ENCODE data around the gene NPHP4. TPM values are rescaled to one million over a fixed set of nuclear protein-coding genes. Genes with fewer than 3 reads are reported as not detected.

Gene NPHP4
- total RNA-seq, 1 donor from 2014 or later: 8.8 TPM

DNA sequence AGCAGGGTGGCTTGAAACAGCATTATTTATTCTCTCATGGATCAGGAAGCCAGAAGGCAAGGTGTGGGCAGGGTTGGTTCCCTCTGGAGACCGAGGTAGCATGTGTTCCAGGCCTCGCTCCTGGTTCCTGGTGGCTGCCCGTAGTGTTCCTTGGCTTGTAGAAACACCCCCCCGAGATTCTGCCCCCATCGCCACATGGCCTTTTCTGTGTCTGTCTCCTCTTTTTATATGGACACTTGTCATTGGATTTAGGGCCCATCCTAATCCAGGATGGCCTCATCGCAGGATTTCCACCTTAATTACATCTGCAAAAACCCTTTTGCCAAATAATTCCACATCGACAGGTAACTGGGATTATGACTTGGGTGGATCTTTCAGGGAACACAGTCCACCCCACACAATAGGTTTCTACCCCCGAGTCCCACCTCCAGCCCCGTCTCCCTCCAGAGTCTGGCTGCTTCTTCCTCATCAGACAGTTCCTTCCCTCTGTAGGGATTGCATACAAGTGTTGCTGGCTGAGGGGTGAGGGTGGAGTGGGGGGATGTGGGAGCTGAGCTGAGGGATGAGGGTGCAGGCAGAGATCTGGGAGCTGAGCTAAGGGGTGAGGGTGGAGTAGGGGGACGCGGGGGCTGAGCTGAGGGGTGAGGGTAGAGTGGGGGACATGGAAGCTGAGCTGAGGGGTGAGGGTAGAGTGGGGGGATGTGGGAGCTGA is 12.3 kb upstream of the NPHP4 start:
- DNase-seq (ENCODE audit: low read depth): no peak
- TF ChIP-seq, protein P1, sequence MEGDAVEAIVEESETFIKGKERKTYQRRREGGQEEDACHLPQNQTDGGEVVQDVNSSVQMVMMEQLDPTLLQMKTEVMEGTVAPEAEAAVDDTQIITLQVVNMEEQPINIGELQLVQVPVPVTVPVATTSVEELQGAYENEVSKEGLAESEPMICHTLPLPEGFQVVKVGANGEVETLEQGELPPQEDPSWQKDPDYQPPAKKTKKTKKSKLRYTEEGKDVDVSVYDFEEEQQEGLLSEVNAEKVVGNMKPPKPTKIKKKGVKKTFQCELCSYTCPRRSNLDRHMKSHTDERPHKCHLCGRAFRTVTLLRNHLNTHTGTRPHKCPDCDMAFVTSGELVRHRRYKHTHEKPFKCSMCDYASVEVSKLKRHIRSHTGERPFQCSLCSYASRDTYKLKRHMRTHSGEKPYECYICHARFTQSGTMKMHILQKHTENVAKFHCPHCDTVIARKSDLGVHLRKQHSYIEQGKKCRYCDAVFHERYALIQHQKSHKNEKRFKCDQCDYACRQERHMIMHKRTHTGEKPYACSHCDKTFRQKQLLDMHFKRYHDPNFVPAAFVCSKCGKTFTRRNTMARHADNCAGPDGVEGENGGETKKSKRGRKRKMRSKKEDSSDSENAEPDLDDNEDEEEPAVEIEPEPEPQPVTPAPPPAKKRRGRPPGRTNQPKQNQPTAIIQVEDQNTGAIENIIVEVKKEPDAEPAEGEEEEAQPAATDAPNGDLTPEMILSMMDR (conservative IDR thresholded peaks at IDR 0.05; ENCODE audit: low read depth, low read length): no peak
- no peak overlapping the region for H3K4me3 ChIP-seq (ENCODE audit: low read depth, low read length)

DNA sequence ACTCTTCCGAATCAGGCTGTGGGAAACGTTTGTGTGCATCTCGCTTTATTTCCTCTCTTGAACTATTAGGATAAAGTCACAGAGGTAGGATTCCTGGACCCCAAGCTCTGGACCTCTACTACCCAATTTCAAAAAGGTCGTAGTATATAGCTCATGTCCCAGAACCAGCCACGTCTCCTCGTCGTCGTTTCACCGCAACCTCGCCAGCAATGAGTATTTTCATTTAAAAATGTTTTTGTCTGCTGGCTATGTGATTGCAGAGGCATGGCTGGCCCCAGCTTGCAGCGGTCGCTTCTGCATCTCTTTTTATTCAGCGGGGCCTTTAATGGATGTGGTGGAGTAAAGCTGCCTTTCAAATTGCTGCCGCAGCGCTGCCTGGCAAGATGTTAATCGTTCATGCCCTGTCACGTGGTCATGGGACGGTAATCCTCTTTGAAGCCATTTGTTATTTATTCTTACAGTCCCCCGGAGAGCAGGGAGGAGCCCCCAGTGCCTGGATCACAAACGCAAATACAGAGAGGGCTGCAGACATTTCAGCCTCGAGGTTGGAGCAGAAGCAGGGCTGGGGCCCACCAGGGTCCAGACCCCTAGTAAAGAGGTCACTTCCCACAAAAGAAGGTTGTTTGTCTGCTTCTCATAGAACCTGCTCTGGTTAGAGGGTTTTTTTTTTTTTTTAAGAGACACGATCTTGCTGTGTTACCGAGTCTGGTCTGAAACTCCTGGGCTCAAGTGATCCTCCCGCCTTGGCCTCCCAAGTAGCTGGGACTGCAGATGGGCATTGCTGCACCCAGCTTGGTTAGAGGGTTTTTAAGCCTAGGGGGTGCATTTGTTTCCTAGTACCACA is 11.6 kb upstream of the NPHP4 start:
- H3K4me3 ChIP-seq (ENCODE audit: low read depth, low read length): no peak overlapping the region
- no peak for DNase-seq (ENCODE audit: low read depth)
- TF ChIP-seq, protein P1 (conservative IDR thresholded peaks at IDR 0.05; ENCODE audit: low read depth, low read length): no peak

DNA sequence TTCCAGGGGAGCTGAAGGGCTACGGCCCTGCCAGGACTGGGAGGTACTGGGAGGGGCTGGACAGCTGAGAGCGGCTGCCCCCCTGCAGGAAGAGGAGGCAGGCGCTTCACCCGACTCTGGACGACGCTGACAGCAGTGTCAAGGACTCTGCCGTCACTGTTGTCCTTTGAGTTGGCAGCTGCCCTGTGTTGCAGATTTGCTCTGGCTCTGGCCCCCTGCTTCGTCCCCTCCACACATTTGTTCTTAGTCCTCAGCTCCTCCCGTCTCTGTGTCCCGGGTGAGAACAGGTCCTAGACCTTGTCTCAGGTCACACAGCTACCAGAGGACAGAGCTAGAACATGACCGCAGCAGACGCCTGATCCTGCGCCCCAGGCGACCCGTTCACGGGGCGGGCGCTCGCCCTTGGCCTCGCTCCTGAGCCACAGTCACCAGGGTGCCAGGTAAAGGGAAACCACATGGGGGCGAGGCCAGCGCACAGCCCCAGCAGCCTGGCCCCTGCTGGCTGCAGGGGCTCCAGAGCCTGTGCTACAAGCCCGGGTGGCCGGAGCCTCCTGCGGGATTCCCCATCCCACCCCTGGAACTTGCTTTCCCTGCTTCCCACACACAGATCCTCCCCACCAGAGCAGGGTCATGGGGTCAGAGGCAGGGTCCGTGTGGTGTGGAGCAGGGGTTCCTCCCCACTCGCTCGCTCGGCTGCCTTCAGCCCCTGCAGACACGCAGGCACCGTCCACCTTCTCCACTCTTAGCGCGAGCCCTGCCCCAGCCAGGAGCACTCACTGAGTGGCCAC is 10.7 kb upstream of the NPHP4 start:
- TF ChIP-seq, protein P1 (conservative IDR thresholded peaks at IDR 0.05; ENCODE audit: low read depth, low read length): no peak
- no peak for DNase-seq (ENCODE audit: low read depth)
- H3K4me3 ChIP-seq (ENCODE audit: low read depth, low read length): no peak overlapping the region

DNA sequence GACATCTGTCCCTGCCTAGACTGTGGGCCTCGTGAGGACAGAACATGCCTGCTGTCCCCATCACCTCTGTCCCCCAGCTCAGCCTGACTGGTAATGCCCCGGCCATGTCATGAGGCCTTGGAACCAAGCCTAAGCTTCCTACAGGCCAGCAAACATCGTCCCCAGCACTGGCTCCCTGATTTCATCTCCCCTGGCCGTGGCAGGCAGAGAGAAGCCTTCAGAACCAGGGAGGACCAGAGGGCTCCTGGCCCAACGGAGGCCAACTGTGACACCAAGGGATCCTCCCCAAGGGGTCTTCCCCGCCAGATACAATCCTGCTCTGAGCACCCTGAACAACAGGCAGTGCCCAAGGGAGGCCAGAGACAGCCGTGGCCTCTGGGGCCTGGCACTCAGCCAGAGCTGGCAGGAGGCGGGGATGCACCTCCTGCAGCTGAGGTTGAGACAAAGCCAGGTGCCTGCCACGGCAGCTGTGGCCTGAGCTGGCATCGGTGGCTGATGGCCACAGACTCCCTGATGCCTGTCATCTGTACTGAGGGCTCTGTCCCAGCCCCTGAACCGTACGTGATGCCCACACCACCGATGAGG is 9.9 kb upstream of the NPHP4 start:
- H3K4me3 ChIP-seq (ENCODE audit: low read depth, low read length): no peak overlapping the region
- no peak for DNase-seq (ENCODE audit: low read depth)
- TF ChIP-seq, protein P1 (conservative IDR thresholded peaks at IDR 0.05; ENCODE audit: low read depth, low read length): no peak

DNA sequence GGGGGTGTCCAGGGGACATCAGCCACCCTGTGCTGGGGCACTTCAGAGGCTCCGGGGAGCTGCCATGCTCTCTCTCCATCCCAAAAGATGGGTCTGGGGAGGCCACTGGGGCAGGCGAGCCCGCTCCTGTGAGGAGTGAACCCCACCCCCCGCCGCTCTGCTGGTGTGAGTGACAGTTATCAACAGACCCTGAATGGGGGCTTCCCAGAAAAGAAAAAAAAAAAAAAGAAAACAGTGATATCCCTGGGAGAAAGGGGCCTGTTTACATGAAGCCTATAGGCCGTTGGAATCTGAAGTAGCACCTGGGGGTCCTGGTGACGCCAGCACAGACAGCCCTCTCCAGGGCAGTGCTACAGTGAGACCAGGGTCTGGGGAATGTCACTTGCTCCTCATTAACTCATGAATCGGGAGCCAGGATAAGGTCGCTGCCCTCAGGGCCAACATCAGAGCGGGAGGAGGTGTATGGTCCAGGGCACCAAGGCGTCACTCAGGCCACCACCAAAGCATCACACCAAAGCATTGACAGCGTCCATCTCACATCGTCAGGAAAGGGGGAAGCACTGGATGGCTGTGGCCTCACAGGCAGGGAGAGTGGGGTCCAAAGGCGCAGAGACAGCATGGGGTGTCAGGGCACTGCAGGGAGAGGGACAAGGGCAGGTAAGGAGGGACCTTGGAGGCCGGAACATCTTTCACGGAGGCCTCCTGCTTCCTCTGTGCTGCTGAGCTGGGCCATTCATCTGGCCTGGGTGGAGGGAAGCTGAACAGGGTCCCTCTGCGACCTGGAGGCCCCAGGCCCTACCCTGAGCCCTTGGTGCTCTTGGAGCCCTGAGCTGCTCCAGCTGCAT is 8.4 kb upstream of the NPHP4 start:
- no peak for DNase-seq (ENCODE audit: low read depth)
- TF ChIP-seq, protein P1 (conservative IDR thresholded peaks at IDR 0.05; ENCODE audit: low read depth, low read length): no peak

More for the DNA sequence above, 8.4 kb upstream of the NPHP4 start:
- H3K4me3 ChIP-seq (ENCODE audit: low read depth, low read length): no peak overlapping the region

Data from epithelial cell of proximal tubule (primary cell).